Endothelial cell (in vitro differentiated cells): ENCODE measurements around the gene SLC23A3. TPM values are rescaled to one million over a fixed set of nuclear protein-coding genes. Genes with fewer than 3 reads are reported as not detected.

Experiments
- DNase-seq: peaks from one replicate; pipeline ENCODE4 v3.0.0; 2021; ENCODE audit warnings: low spot score
- H3K27ac Mint-ChIP-seq: one replicate; pipeline ENCODE4 v1.8.0; 2021; ENCODE audit warnings: mixed read lengths, inconsistent platforms; ENCODE audit not compliant: unreplicated experiment
- H3K27me3 Mint-ChIP-seq: one replicate; pipeline ENCODE4 v1.8.0; 2021; ENCODE audit warnings: mild to moderate bottlenecking, moderate library complexity, mixed read lengths, inconsistent platforms; ENCODE audit not compliant: unreplicated experiment
- H3K36me3 Mint-ChIP-seq: one replicate; pipeline ENCODE4 v1.8.0; 2021; ENCODE audit warnings: mild to moderate bottlenecking, low read depth, mixed read lengths, inconsistent platforms; ENCODE audit not compliant: unreplicated experiment
- H3K4me1 Mint-ChIP-seq: one replicate; pipeline ENCODE4 v1.8.0; 2021; ENCODE audit warnings: mild to moderate bottlenecking, mixed read lengths, inconsistent platforms; ENCODE audit not compliant: unreplicated experiment
- H3K4me3 Mint-ChIP-seq: one replicate; pipeline ENCODE4 v1.8.0; 2021; ENCODE audit warnings: mild to moderate bottlenecking, mixed read lengths, inconsistent platforms; ENCODE audit not compliant: unreplicated experiment
- H3K9me3 Mint-ChIP-seq: one replicate; pipeline ENCODE4 v1.8.0; 2021; ENCODE audit warnings: mixed read lengths, inconsistent platforms; ENCODE audit not compliant: unreplicated experiment
- total RNA-seq: library from RNA; stranded (reverse); fragmentation: NEBNext Ultra II Directional; extraction: Animal tissue kit (Norgen Biotek cat#: 25700); gene quantifications from one replicate; pipeline ENCODE4 v1.2.1, GENCODE V29; 2021; ENCODE audit not compliant: unreplicated experiment
- TF ChIP-seq, protein P1 (sequence below): fragments of 200-600 bp; sonication (generic); IDR thresholded peaks from one replicate; pipeline ENCODE4 v1.5.0; 2021; ENCODE audit warnings: antibody characterized with exemption; ENCODE audit not compliant: unreplicated experiment

Gene SLC23A3
- total RNA-seq, 1 donor from 2014 or later = 1.7 TPM

DNA sequence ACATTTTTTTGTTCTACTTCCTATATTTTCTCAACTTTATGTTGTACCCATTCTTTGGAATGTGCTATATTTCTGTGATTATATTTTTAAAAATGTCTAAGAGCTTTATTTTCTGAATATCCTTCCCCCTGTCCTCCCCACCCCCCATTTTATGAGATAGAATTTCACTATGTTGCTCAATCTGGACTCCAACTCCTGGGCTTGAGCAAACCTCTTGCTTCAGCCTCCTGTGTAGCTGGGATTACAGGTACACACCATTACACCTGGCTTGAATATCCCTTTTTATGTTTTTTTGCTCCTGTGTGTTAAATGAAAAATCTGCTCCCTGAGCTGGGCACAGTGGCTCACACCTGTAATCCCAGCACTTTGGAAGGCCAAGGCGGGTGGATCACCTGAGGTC lies 27.6 kb upstream of the SLC23A3 start:
- peaks cover 5% of the 10 kb centered on the region for H3K4me1 Mint-ChIP-seq
- no peaks in the 10 kb centered on the region for H3K9me3 Mint-ChIP-seq
- H3K36me3 Mint-ChIP-seq = no peaks in the 10 kb centered on the region
- H3K4me3 Mint-ChIP-seq = no peak overlapping the region
- TF ChIP-seq, protein P1, sequence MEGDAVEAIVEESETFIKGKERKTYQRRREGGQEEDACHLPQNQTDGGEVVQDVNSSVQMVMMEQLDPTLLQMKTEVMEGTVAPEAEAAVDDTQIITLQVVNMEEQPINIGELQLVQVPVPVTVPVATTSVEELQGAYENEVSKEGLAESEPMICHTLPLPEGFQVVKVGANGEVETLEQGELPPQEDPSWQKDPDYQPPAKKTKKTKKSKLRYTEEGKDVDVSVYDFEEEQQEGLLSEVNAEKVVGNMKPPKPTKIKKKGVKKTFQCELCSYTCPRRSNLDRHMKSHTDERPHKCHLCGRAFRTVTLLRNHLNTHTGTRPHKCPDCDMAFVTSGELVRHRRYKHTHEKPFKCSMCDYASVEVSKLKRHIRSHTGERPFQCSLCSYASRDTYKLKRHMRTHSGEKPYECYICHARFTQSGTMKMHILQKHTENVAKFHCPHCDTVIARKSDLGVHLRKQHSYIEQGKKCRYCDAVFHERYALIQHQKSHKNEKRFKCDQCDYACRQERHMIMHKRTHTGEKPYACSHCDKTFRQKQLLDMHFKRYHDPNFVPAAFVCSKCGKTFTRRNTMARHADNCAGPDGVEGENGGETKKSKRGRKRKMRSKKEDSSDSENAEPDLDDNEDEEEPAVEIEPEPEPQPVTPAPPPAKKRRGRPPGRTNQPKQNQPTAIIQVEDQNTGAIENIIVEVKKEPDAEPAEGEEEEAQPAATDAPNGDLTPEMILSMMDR = no peak
- no peak for DNase-seq
- no peak overlapping the region for H3K27ac Mint-ChIP-seq
- peaks cover 1% of the 10 kb centered on the region for H3K27me3 Mint-ChIP-seq

GRCh38 chr2:219186754-219187456 lies 17.1 kb upstream of the SLC23A3 start:
- TF ChIP-seq, protein P1 = no peak
- DNase-seq = no peak
- H3K36me3 Mint-ChIP-seq = peaks cover 12% of the 10 kb centered on the region

GRCh38 chr2:219184121-219184520 lies 14.3 kb upstream of the SLC23A3 start:
- peaks cover 30% of the 10 kb centered on the region for H3K36me3 Mint-ChIP-seq
- no peaks in the 10 kb centered on the region for H3K9me3 Mint-ChIP-seq
- H3K27me3 Mint-ChIP-seq = peaks cover 7% of the 10 kb centered on the region
- TF ChIP-seq, protein P1 = no peak
- no peak overlapping the region for H3K4me3 Mint-ChIP-seq
- DNase-seq = no peak
- H3K27ac Mint-ChIP-seq = no peak overlapping the region
- H3K4me1 Mint-ChIP-seq = peaks cover 20% of the 10 kb centered on the region

More at GRCh38 chr2:219186754-219187456, 17.1 kb upstream of the SLC23A3 start:
- Mint-ChIP-seq H3K27ac (no peak overlapping the region), H3K4me3 (no peak overlapping the region), H3K4me1 (peaks cover 5% of the 10 kb centered on the region), H3K27me3 (peaks cover 4% of the 10 kb centered on the region), H3K9me3 (no peaks in the 10 kb centered on the region)

GRCh38 chr2:219183151-219183772 lies 13.4 kb upstream of the SLC23A3 start:
- TF ChIP-seq, protein P1 = no peak
- Mint-ChIP-seq H3K4me1 (peaks cover 26% of the 10 kb centered on the region), H3K36me3 (peaks cover 34% of the 10 kb centered on the region), H3K4me3 (peak overlapping the region; percentile 77), H3K27me3 (peaks cover 13% of the 10 kb centered on the region), H3K9me3 (no peaks in the 10 kb centered on the region), H3K27ac (peak overlapping the region; percentile 67)
- no peak for DNase-seq
